ENCODE data around the gene CORO7.

CORO7 gene

GRCh38 chr16:4416200-4417032, at the start of gene CORO7:
Gene CORO7 (minus strand): TSS chr16:4416596. CDS start chr16:4416518, 78 bp downstream.
- peak; percentile 94 for DNase-seq

- no peak for DNase-seq
Measured at GRCh38 chr16:4463522-4464163, 47.2 kb upstream of the CORO7 start.

- DNase-seq: no peak
Measured at GRCh38 chr16:4461250-4462085, 45.1 kb upstream of the CORO7 start.

GRCh38 chr16:4460936-4461249, 44.5 kb upstream of the CORO7 start:
- no peak for DNase-seq

- DNase-seq: no peak
Measured at GRCh38 chr16:4455951-4456350, 39.6 kb upstream of the CORO7 start.

- DNase-seq: no peak
Measured at GRCh38 chr16:4455081-4455480, 38.7 kb upstream of the CORO7 start.

GRCh38 chr16:4454623-4455022, 38.2 kb upstream of the CORO7 start:
- no peak for DNase-seq

GRCh38 chr16:4452674-4453073, 36.3 kb upstream of the CORO7 start:
- DNase-seq: no peak

- DNase-seq: no peak
Measured at GRCh38 chr16:4450931-4451519, 34.6 kb upstream of the CORO7 start.

GRCh38 chr16:4450430-4450829, 34.0 kb upstream of the CORO7 start:
- DNase-seq: no peak

- DNase-seq: no peak
Measured at GRCh38 chr16:4443986-4444385, 27.6 kb upstream of the CORO7 start.

- no peak for DNase-seq
Measured at GRCh38 chr16:4443271-4443670, 26.9 kb upstream of the CORO7 start.

GRCh38 chr16:4442371-4442770, 26.0 kb upstream of the CORO7 start:
- no peak for DNase-seq

- no peak for DNase-seq
Measured at GRCh38 chr16:4437366-4437765, 21.0 kb upstream of the CORO7 start.

GRCh38 chr16:4435337-4436067, 19.1 kb upstream of the CORO7 start:
- no peak for DNase-seq

GRCh38 chr16:4433914-4434787, 17.8 kb upstream of the CORO7 start:
- no peak for DNase-seq

GRCh38 chr16:4433228-4433627, 16.8 kb upstream of the CORO7 start:
- DNase-seq: no peak

GRCh38 chr16:4431023-4431422, 14.6 kb upstream of the CORO7 start:
- DNase-seq: no peak

GRCh38 chr16:4428500-4428899, 12.1 kb upstream of the CORO7 start:
- DNase-seq: no peak

- no peak for DNase-seq
Measured at GRCh38 chr16:4426722-4427372, 10.5 kb upstream of the CORO7 start.
